NCI-H1092 treated with DMSO at 0.1 percent for 48 hours (cell line): ENCODE measurements around the gene HIVEP3.

Experiments used
- DNase-seq: peaks from one replicate; lab custom pipeline; 2025; lab: John Stamatoyannopoulos, UW

The HIVEP3 gene

DNA sequence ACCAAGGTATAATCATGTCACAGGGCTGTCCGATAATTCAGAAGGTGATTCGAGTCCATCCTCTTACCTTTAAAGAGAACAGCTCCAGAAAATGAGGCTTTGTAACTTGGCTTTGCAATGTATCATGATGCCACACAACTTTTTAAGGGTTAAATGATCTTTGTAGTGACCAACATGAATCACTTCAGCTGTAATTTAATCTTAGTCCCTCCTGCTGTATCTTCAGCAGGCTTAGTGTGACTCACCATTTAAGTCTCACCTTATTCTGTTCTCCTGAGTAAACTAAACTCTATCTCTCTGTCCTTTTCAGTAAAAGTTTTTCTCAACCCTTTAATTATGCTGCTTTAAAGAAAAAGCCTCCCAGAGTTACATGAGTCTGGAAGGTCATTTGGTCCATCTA is 1.9 kb upstream of the HIVEP3 start:
- no peak for DNase-seq

- DNase-seq: peak; percentile 92
Measured at GRCh38 chr1:41919764-41920397, 1.2 kb upstream of the HIVEP3 start.

DNA sequence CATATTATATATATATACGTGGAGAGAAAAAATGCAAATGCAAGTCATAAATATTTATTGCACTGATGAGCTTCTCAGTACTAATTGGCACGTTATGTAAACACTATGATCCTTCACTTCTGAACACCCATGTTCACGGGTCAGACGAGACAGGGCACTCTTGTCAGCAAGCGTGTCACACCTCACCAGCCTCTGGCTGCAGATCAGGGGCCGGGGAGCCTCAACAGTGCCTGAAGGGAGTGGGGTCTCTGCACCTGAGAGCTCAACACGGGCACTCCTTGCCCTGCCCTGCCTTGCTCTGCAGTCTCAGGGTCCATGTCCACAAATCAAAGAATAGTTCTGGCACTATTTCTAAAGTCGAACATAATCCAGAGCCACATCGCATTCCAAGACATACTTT is 409 bp upstream of the HIVEP3 start:
- DNase-seq: no peak

DNA sequence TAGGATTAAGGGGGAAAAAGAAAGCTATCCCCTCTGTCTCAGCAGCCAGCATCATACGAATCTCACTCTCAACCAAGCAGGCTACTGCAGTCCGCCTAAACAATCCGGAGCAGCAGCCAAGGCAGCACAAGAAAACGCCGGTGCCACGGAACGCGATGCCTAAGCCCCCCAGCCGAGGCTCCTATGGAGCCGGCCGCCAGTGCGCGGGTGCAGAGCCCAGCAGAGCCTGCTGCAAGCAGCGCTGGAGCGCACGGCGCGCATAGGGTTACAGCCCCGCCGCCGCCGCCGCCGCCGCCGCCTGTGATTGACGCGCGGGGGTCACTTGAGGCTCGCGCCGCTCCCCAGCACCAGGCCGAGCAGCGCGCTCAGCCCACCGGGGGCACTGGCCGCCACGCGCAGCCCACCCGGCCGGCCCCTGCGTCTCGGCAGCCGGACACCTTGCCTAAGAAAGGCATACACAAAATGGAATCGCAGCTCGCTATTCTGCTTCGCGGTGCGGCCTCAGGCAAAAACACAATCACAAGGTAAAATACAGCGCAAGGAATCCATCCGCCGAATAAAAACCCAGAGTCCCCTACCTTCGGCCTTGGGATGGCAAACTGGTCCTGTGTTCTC is 780 bp downstream of the HIVEP3 start:
- peak; percentile 72 for DNase-seq

GRCh38 chr1:41917076-41917475 is 1.6 kb downstream of the HIVEP3 start:
- DNase-seq: no peak

GRCh38 chr1:41915786-41916571 is 2.7 kb downstream of the HIVEP3 start:
- DNase-seq: no peak

DNA sequence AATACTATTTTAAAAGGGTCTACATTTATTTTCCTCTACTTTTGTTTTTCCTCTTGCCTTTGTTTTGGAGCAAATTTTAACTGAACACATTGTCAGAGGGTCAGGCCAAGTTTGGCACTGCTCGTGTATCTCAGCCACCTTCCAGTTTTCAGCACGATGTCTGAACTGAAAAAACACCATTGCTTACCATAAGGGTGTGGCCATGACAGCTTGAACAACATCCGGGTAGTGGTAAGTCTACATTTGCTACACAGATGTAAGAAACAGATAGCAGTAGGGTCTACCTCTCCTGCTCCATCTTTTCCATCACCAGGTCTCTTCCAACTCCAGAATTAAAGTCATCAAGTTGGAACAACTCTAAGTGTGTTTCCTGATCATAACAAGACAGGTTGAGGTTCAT is 4.2 kb downstream of the HIVEP3 start:
- DNase-seq: no peak

DNA sequence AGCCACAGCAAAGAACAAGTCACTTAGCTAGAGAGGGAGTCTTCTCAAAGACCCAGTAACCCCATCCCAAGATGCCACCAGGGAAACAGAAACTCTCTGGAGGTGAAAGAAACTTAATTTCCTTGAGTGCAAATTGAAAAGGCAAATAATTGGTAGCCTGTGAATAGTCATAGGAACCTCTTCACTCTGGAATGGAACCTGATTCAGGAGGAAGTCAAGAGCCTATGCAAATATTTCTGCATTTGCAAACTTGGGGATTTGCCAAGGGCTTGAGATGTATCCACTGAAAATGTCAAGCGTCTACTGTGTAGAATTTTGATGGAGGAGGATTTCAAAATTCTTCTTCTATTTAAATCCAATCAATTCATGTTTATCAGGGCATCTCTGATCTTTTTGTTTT is 5.7 kb downstream of the HIVEP3 start:
- DNase-seq: no peak

DNA sequence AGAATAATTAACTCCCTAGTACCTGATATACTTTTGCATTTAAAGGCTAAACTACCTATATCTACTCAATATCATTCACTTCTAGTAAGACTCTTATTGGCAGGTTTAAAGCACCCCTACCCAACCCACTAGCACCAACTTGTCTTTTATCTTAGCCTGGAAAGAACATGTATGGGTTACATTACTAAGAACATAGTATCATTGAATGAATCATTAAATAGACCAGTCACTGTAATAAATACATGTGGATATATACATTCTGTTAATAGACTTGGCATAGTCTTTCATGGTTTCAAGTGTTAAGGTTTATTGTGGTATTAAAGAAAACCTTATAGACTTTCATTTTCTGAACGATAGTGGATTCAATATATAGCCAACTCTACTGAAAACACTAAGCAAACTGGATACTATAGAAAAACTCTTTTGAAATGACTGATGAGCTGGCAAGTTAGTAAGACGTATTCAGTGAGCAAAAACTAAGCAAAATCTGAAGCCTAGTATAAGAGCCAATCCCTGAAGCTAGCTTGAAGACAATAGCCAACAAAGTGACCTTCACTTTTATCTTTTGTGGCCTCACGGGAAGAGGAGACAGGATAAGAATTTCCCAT is 10.3 kb downstream of the HIVEP3 start:
- DNase-seq: no peak

DNA sequence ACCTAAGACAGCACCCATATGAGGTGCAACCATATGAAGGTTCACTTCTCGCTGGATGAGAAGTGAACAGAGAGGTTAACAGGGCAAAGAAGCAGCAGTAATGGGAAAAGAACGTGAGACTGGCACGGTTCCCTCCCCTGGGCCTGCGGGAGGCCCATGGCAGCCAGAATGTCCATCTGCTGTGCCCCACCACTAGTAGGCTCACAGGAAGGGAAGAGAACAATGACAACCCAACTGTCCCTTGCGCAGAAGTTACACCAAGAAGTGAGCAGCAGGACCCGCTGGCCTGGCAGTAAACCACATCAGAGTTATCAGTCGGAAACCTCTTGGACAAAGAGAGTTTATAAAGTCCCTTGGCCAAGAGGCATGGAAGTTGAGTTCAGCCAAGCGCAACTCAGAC is 11.3 kb downstream of the HIVEP3 start:
- DNase-seq: no peak

DNA sequence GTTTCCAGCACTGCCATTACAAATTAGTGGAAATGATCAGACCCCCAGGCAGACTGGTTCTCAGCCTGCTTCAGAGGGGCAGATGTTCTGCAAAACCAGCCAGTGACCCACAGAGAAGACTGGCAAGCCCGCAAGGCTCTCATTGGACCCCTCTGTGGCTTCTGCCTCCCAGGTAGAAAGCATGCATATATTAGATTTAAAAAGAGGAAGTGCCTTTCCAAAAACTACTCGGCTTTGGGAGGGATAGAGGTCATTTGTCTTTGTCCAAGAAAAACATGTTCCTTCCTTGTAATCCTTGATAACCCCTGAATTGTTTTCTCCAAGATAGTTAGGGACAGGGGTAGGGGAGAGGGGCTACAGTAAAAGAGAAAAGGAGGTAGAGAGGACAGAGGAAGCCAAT is 11.8 kb downstream of the HIVEP3 start:
- no peak for DNase-seq

DNA sequence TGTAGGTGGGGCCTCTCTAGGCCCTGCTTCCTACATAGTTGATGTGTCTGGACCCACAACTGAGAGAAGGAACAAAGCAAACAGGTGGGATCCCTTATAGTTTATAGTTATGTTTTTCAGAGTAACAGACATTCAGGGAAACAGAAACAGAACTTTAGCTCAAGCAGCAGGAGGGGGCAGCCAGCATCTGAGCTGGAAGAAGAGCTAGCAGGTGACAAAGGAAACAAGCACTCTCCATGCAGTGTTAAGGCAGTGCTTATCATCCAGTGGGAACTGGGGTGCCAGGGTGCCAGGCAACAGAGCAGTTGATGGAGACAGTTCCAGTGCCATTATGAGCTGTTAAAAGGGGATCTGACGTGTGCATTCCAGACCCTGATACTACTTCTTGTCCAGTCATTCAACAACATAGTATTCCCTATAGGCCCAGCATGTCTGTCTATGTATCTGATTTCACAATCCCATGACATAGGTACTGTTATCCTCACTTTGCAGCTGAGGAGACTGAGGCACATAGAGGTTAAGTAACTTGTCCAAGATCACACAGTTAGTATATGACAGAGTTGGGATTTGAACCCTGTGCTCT is 13.5 kb downstream of the HIVEP3 start:
- no peak for DNase-seq

- no peak for DNase-seq
Measured at GRCh38 chr1:41902664-41903063, 16.1 kb downstream of the HIVEP3 start.

GRCh38 chr1:41902159-41902577 is 16.6 kb downstream of the HIVEP3 start:
- DNase-seq: no peak

DNA sequence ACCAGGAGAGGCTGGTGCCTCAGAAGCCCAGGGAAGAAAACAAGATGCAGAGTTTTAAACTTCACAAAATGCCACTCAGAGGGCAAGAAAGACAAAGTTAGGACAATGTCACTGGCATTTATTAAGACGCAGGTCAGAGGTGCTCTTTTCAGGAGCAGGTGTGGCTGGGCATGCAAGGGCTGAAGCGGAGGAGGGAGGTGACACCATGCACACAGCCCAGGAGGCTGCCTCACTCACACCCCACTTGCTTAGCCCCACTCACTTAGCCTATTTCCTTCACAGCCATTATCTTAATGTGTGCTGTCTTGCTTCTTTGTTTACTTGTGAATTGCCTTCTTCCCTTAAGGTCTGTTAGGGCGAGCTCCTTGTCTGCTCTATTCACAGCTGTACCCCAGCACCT is 17.2 kb downstream of the HIVEP3 start:
- no peak for DNase-seq

GRCh38 chr1:41900603-41901444 is 17.9 kb downstream of the HIVEP3 start:
- no peak for DNase-seq

- DNase-seq: no peak
Measured at GRCh38 chr1:41898191-41898713, 20.5 kb downstream of the HIVEP3 start.

DNA sequence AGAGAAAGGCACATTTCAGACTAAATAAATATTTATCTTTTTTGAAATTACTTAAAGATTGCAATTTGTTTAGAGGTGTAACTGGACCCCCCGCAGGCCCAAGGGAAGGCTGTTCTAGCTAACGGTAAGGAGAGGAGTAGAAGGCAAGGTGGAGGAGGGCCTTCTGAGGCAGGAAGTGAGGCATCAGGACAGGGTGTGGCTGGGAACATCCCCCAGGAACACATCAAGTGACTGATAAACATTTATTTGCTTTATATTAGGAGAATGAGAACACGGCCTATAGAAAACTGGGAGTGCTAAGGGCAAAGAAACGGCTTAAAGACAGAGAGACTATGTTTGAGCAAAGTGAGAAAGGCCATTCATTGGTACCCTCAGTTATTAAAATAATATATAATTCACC is 23.2 kb downstream of the HIVEP3 start:
- DNase-seq: no peak

DNA sequence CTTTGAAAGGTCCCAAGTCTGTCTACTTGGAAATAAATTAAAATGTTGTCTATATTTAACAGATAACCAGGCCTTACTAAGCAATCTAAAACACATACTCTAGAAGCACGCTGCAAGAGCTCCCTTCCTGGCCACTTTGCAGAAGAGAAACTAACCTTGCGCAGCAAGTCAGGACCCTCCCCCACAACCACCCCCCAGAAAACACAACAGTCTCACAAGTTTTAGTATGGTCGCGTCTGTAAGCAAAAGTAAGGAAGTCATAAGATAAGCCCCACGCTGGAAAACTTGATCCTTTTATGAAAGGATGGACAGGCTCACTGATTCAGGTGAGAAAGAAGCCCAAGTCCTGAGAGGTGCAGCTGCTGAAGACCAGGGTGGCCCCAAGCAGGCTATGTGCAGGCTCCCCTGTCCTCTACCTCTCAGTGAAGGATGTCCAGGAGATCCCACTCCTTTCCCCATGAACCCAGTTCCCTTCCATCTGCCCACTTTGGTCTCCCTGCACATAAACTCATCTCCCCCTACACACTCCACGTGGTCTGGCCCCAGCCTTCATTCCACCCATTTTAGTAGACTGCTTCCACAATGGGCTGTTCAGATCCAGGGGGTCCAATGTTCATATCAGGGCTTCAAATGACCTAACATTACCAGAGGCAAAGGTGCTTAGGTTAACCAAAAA is 23.8 kb downstream of the HIVEP3 start:
- no peak for DNase-seq

- DNase-seq: no peak
Measured at GRCh38 chr1:41894101-41894807, 24.5 kb downstream of the HIVEP3 start.
